ENCODE results near the gene JUND. TPM values are rescaled to one million over a fixed set of nuclear protein-coding genes. Genes with fewer than 3 reads are reported as not detected.
A peak's percentile ranks its signal among the peaks of the same experiment; 100 is the strongest.

Gene JUND
- total and polyA plus RNA-seq, 2 of the 8 experiments (the other 6 are each of a cell fraction or from before 2014, with no cell fraction given) = 54.0 to 77.5 TPM

DNA sequence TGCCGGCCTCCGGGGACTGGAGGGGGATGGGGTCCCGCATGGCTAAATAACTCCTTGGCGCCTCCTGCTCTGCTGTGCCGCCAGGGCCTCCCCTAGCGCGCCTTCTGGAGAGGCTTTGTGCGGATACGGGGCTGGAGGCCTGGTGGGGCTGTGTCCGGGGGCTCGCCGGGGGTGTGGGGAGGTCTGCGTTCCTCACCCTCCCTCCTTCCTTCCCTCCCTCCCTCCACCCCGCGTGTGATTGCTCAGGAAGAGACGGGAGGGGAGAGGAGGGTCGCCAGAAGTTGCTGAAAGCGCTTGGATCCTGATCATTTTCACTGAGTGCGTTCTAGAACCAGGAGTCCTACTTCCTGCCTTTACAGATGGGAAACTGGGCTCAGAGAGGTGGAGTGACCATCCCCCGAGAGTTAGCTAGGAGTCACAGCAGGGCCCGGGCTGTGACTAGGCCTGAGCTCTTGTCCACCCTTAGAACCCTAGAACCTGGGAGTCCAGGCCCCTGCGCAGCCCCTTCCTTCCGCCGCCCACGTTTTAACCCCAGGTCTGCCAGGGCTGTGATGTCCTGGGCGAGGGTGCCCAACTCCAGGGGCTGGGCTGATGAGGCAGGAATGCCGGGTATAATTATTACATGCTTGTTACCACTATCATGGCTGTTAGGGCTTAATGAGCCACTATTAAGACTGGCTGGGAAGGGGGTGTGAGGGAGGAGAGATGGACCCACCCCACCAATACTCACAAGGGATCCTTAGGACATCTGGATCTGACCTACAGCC is 782 bp upstream of the JUND start (continued):
- TF ChIP-seq ZNF274 (IDR thresholded peaks at IDR 0.05; ENCODE audit: borderline replicate concordance, extremely low read depth, low read length) = no peak
- no peak for TF ChIP-seq BRCA1 (IDR thresholded peaks at IDR 0.05; ENCODE audit: low read depth, low read length)
- TF ChIP-seq TCF12 (IDR thresholded peaks at IDR 0.05; ENCODE audit: low read depth, low read length) = no peak
- no peak for TF ChIP-seq CHD2 (IDR thresholded peaks at IDR 0.05; ENCODE audit: low read length)
- no peak for TF ChIP-seq BACH1 (IDR thresholded peaks at IDR 0.05; ENCODE audit: low read length)
- 0 out of 4 replicates have a peak, but pooled peaks of 1 of the 2 experiments have one; percentile 1 for TF ChIP-seq RAD21 (IDR thresholded peaks at IDR 0.05 in 1 of 2, conservative IDR thresholded peaks at IDR 0.05 in 1 of 2; ENCODE audit: low read depth in 2 of 2, low read length in 2 of 2)
- no peak for TF ChIP-seq JUN (IDR thresholded peaks at IDR 0.05; ENCODE audit: low read depth, low read length)
- TF ChIP-seq EP300 (IDR thresholded peaks at IDR 0.05; ENCODE audit: borderline replicate concordance in 1 of 2, low read depth in 2 of 2, low read length in 2 of 2) = no peak
- no peak for TF ChIP-seq NRF1 (IDR thresholded peaks at IDR 0.05; ENCODE audit: low read depth, low read length)
- TF ChIP-seq EZH2 (IDR thresholded peaks at IDR 0.05; ENCODE audit: low read depth, low read length, severe bottlenecking) = no peak
- no peak for TF ChIP-seq JUND (IDR thresholded peaks at IDR 0.05; ENCODE audit: low read length)
- no peak for TF ChIP-seq SIRT6 (IDR thresholded peaks at IDR 0.05; ENCODE audit: low read length)
- no peak for TF ChIP-seq CTBP2 (IDR thresholded peaks at IDR 0.05; ENCODE audit: borderline replicate concordance, insufficient read depth, insufficient read length, low read length)
- TF ChIP-seq ASH2L (IDR thresholded peaks at IDR 0.05; ENCODE audit: low read length) = peak; percentile 56
- TF ChIP-seq POLR2AphosphoS5 (IDR thresholded peaks at IDR 0.05; ENCODE audit: low read depth, low read length) = peak; percentile 67; the same call in 1 of the 2 replicates
- no peak for TF ChIP-seq RXRA (IDR thresholded peaks at IDR 0.05; ENCODE audit: insufficient read depth, low read depth, low read length)
- no peak for TF ChIP-seq BCL11A (IDR thresholded peaks at IDR 0.05; ENCODE audit: low read depth in 2 of 2, low read length in 2 of 2)
- TF ChIP-seq CBX8 (IDR thresholded peaks at IDR 0.05; ENCODE audit: borderline replicate concordance, low read depth, low read length) = no peak
- peak; percentile 42; the same call in 1 of the 2 replicates for TF ChIP-seq TBP (IDR thresholded peaks at IDR 0.05; ENCODE audit: low read depth, low read length)
- TF ChIP-seq TEAD4 (IDR thresholded peaks at IDR 0.05; ENCODE audit: low read depth, low read length) = no peak
- TF ChIP-seq POLR2A (IDR thresholded peaks at IDR 0.05; ENCODE audit: control extremely low read depth in 1 of 2, low read depth in 2 of 2, low read length in 2 of 2) = peak; percentile 54 to 74
- TF ChIP-seq CHD1 (IDR thresholded peaks at IDR 0.05; ENCODE audit: low read depth, low read length) = no peak
- no peak for TF ChIP-seq SRF (IDR thresholded peaks at IDR 0.05; ENCODE audit: low read depth, low read length)

Measured in H1 (cell line).